Fibroblast of the aortic adventitia (primary cell): ENCODE measurements around the gene PPARA. TPM values are rescaled to one million over a fixed set of nuclear protein-coding genes. Genes with fewer than 3 reads are reported as not detected.

Source experiments
- DNase-seq: peaks from one replicate; pipeline ENCODE4 v3.0.0-alpha.2; 2010; ENCODE audit warnings: low read depth
- H3K4me3 ChIP-seq: 2 replicates; pipeline ENCODE4 v1.5.1; 2011; ENCODE audit warnings: low read depth, mild to moderate bottlenecking, control low read depth, low read length, moderate library complexity
- total RNA-seq: library from RNA; depleted of rRNA; stranded (reverse); fragments of >200 nt; gene quantifications from 2 replicates; pipeline ENCODE4 v1.2.3, GENCODE V29; 2012; ENCODE audit warnings: low replicate concordance
- TF ChIP-seq, protein P1 (sequence below): IDR thresholded peaks from 2 replicates; pipeline ENCODE4 v1.5.1; 2011; ENCODE audit warnings: mild to moderate bottlenecking, low read length, control low read depth, inconsistent platforms; ENCODE audit not compliant: insufficient read depth

Gene PPARA
- total RNA-seq, 1 donor: 13.4 TPM

DNA sequence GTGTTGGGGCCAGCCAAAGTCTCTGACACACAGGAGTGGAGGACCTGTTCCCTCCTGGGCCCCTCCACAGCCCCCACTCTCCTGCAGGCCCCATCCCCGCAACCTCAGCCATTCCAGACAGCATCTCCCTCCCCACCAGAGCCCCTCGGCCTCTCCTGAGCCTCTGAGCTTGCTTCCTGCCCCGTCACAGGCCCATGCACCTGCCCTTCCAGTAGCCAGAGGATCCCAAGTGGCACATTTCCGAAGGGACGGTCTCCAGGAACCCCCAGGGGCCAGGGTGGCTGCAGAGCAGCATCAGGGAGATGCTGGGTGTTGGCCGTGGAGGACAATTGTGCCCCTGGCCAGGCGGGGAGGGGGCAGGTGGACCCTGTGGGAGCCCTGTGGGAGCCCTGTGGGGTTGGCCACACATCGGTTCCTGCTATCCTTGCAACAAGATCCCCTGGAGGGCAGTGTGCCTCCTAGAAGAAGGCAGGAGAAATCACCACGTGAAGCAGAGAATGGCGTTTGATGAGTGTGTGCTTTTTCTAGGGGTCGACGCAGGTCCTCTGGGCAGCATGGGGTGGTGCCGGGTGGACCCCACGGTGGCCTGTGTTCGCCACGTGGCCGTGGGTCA is 45.3 kb upstream of the PPARA start:
- TF ChIP-seq, protein P1, sequence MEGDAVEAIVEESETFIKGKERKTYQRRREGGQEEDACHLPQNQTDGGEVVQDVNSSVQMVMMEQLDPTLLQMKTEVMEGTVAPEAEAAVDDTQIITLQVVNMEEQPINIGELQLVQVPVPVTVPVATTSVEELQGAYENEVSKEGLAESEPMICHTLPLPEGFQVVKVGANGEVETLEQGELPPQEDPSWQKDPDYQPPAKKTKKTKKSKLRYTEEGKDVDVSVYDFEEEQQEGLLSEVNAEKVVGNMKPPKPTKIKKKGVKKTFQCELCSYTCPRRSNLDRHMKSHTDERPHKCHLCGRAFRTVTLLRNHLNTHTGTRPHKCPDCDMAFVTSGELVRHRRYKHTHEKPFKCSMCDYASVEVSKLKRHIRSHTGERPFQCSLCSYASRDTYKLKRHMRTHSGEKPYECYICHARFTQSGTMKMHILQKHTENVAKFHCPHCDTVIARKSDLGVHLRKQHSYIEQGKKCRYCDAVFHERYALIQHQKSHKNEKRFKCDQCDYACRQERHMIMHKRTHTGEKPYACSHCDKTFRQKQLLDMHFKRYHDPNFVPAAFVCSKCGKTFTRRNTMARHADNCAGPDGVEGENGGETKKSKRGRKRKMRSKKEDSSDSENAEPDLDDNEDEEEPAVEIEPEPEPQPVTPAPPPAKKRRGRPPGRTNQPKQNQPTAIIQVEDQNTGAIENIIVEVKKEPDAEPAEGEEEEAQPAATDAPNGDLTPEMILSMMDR: no peak
- no peak overlapping the region for H3K4me3 ChIP-seq
- DNase-seq: no peak

DNA sequence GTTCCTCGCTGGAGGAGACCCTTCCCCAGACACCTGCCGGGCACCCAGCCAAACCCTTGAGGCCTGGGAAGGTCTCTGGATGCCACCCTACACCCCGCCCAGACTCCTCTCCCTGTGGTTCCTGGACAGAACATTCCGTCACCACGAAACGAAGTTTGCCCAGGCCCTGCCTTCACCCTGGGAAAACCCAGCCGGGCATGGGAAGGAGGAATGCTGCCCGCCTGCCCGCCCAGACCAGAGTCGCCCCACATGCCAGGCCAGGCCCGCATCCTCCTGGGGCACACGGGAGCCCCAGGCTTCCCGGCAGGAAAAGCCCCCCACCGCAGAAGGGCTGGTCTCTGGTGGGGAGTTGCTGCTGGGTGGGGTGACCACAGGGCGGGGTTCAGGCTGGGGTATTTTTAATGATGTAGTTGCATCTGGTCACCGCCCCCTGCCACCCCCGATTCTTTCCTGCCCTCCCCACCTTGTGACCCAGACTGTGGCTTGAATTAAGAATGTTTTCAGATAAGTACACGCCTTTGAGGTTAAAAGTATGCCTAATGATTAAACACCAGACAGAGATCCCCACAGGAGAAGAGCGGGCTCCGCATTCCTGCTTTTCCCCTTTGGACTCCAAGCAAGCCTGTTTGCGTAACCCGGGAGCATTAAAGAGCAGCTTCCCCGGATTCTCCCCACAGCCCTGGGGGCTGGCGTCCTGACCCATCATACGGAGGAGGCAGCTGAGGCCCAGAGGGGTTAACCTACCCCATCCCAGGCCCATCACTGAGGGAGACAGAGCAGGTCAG is 44.6 kb upstream of the PPARA start:
- peak; percentile 88 for DNase-seq
- TF ChIP-seq, protein P1: no peak
- H3K4me3 ChIP-seq: no peak overlapping the region

DNA sequence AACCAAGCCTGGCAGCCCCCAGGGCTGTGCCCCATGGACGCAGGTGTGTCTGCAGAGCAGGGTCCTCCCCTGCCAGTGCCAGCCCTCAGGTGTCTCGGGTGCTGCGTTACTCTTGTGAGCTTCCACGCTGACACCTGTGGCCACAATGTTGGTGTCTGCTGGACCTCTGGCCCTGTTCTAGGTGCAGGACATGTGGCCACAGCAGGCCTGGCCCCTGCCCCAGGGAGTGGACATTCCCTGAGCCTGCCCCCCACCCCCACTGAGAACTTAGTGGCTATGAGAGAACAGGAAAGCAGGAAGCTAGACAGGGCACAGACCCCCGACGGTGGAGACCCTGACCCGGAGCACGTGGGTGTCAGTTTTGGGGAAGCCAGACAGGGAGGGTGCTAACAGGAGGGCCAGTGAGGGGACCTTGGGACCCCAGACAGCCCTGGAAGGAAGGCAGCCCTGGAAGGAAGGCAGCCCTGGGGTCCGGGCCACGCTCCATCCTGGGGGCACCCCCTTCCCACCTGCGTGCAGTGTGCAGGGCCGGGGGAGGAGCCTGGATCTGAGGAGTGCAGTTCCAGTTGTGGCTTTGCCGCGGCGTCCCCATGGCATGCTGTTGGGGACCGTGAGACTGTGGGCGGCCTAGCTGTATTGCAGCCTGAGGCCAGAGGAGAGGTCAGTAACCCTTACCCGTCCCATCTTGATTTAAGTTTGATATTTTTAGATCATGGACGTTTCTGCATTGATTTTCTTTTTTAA is 43.9 kb upstream of the PPARA start:
- TF ChIP-seq, protein P1: no peak
- DNase-seq: no peak
- no peak overlapping the region for H3K4me3 ChIP-seq

DNA sequence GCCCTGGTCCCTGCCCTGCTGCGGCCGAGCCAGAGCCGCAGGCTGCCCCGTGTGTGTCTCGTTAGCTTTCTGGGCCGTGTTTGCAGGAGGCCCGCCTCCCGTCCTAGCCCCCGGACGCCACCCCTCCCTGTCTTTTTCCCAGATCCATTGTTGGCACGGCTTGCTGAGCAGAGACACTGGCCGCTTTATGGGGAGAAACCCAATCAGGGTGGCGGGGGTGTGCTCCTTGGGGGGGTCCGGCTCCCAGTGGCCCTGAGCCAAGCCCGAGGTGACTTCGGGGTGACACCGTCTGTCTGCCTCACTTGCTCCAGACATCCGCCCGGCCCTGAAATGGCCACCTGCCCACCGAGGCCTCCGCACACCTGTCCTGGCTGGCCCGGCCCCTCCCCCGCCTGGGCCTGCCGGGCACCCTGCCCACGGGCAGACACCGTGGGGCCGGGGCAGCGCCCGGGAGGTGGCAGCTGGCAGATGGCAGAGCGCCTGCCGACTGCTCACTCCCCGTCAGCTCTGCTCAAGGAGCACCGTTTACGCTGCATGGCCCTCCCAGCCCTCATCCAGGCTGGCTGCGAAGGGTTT is 43.1 kb upstream of the PPARA start:
- TF ChIP-seq, protein P1: no peak
- DNase-seq: no peak
- H3K4me3 ChIP-seq: no peak overlapping the region

DNA sequence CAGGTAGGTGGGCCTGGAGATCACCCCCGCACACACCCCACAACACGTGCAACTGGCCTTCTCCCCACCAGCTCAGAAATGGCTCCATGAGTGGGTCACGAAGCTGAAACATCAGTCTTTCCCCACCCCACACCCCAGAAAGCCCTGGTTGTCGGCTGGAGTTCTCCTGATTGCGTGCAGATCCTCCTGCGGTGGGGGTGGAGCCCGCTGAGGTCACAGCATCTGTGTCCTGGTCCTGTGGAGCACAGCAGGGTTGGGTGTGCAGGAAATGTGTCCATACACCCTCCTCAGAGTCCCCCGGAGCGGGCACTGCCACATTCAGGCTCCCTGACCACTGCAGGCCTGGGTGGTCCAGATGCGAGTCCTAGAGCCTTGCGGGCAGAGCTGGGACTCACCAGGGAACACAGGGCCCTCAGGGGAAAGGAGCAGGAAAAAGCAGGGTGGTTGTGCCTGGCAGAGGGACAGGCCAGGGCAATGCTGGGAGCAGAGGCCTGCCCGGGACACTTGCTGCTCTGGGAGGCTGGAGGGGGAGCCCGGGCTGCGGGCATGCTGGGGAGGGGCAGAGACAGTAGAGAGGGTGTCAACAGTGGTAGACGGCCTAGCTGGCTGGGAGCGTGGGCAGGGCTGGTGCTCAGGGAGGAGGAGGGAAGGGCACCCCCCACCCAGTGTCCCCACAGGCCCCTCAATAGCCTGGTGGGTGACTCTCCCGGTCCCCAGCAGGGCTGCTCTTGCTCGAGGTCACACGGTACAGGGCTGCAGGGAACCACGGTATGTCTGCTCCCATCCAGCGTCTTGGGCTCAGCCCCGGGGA is 42.4 kb upstream of the PPARA start:
- TF ChIP-seq, protein P1: no peak
- no peak for DNase-seq
- no peak overlapping the region for H3K4me3 ChIP-seq
